ENCODE data around the gene ABCA1. TPM values are rescaled to one million over a fixed set of nuclear protein-coding genes. Genes with fewer than 3 reads are reported as not detected.

The ABCA1 gene
- total RNA-seq, 2 experiments from 2014 or later, result 0.93 to 1.6 TPM

Other genes starting within 250 kb of the ABCA1 start
- not detected for gene OR13D1, start 233.6 kb downstream of the ABCA1 start, total RNA-seq
- 10 to 100 TPM; 14.0 to 17.1 TPM for gene NIPSNAP3A, start 180.5 kb downstream of the ABCA1 start, total RNA-seq
- 1 to 10 TPM in 1 of 2 experiments, under 1 TPM in 1; 0.28 to 1.5 TPM for gene NIPSNAP3B, start 164.0 kb downstream of the ABCA1 start, total RNA-seq